Measurements from ENCODE around the gene TMEM19.
A peak's percentile ranks its signal among the peaks of the same experiment; 100 is the strongest.

TMEM19 gene

DNA sequence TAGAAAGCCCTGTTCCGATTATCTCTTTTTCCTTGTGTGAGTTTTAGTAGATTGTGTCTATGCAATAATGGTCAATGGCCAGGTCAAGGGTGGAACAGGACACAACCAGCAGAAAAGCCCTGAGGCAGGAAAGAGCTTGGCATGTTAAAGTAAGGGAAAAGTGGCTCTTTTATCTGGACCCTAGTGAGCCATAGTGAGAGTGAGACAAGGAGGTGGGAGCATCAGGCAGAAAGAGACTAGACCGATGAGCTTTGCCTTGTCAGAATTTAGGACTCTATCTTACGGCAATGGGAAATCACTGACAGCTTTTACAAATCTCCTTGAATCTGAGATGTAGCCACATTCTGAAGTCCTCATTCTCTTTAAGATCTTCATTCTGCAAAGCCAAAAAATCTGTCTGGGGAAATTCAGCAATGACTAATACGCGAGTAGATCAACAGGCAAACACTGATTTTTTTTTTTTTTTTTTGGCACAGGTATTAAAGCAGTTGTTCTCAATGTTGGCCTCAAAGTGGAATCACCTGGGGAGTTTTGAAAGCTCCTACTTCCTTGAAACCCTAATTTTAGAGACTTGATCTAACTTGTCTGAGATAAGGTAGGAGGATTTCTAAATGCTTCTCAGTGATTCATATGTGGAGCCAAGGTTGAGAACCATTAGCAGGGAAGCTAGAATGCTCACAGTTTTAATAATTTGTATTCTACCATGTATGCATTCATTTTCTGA, 33.9 kb downstream of the TMEM19 start:
- Histone ChIP-seq H3K4me3 (ENCODE audit: severe bottlenecking) (no peak overlapping the region), H3K9me3 (ENCODE audit: severe bottlenecking) (no peaks in the 10 kb centered on the region), H3K36me3 (ENCODE audit: low read depth) (no peaks in the 10 kb centered on the region), H3K27me3 (ENCODE audit: insufficient read depth, poor library complexity, severe bottlenecking) (no peaks in the 10 kb centered on the region), H3K4me1 (ENCODE audit: insufficient read depth, poor library complexity, severe bottlenecking) (peaks cover 15% of the 10 kb centered on the region), H3K27ac (ENCODE audit: poor library complexity, severe bottlenecking) (peak overlapping the region; percentile 69)
- ATAC-seq (ENCODE audit: low read depth) (peak; percentile 96), DNase-seq (ENCODE audit: low spot score) (no peak)
- TF ChIP-seq, protein P1, sequence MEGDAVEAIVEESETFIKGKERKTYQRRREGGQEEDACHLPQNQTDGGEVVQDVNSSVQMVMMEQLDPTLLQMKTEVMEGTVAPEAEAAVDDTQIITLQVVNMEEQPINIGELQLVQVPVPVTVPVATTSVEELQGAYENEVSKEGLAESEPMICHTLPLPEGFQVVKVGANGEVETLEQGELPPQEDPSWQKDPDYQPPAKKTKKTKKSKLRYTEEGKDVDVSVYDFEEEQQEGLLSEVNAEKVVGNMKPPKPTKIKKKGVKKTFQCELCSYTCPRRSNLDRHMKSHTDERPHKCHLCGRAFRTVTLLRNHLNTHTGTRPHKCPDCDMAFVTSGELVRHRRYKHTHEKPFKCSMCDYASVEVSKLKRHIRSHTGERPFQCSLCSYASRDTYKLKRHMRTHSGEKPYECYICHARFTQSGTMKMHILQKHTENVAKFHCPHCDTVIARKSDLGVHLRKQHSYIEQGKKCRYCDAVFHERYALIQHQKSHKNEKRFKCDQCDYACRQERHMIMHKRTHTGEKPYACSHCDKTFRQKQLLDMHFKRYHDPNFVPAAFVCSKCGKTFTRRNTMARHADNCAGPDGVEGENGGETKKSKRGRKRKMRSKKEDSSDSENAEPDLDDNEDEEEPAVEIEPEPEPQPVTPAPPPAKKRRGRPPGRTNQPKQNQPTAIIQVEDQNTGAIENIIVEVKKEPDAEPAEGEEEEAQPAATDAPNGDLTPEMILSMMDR (IDR thresholded peaks at IDR 0.05; ENCODE audit: poor library complexity, severe bottlenecking): no peak

DNA sequence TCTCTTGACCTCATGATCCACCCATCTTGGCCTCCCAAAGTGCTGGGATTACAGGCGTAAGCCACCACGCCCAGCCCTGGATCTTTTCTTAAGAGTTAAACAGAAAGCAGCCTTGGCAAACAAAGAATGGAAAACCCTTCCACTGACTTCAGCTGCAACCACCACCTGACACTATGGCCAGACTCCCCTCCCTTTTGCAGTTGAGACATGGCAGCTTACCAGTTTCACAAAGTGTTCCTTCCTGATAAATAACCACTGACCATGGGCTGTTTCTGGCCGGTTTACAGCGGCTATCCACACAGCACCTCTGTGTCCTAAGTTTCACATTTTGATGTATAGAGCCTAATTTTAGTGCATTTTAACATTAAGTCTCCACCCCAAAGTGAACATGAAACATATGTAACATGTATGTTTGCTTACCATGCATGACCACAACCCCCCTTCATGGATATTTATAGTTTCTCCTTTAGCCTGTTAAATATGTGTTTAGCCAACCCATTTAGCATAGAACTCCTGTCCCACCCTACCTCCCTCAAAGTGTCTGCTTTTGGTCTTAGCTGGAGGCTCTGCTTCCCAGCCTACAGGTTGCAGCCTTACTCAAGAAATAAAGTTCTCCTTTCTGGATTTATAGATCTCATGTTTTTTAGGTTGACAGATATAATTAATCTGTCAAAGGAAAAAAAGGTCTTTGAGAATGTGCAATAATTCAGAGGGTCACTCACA, 36.1 kb downstream of the TMEM19 start:
- Histone ChIP-seq H3K9me3 (ENCODE audit: severe bottlenecking) (no peaks in the 10 kb centered on the region), H3K36me3 (ENCODE audit: low read depth) (no peaks in the 10 kb centered on the region), H3K27ac (ENCODE audit: poor library complexity, severe bottlenecking) (no peak overlapping the region), H3K4me3 (ENCODE audit: severe bottlenecking) (no peak overlapping the region), H3K4me1 (ENCODE audit: insufficient read depth, poor library complexity, severe bottlenecking) (peaks cover 15% of the 10 kb centered on the region), H3K27me3 (ENCODE audit: insufficient read depth, poor library complexity, severe bottlenecking) (no peaks in the 10 kb centered on the region)
- DNase-seq (ENCODE audit: low spot score) (no peak), ATAC-seq (ENCODE audit: low read depth) (no peak)
- TF ChIP-seq, protein P1 (IDR thresholded peaks at IDR 0.05; ENCODE audit: poor library complexity, severe bottlenecking): no peak

DNA sequence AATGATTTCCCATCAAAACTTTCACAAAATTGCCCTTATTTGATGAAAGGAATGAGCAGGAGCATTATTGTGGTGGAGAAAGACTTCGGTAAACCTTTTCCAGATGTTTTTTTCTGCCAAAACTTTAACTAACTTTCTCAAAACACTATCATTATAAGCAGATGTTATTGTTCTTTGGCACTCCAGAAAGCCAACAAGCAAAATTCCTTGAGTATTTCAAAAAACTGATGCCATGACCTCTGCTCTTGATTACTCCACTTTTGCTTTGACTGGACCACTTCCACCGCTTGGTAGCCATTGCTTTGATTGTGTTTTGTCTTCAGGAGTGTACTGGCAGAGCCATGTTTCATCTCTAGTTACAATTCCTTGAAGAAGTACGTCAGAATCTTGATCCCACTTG, 39.1 kb downstream of the TMEM19 start:
- no peak overlapping the region for H3K4me3 ChIP-seq (ENCODE audit: severe bottlenecking)
- H3K36me3 ChIP-seq (ENCODE audit: low read depth): no peaks in the 10 kb centered on the region
- no peaks in the 10 kb centered on the region for H3K27me3 ChIP-seq (ENCODE audit: insufficient read depth, poor library complexity, severe bottlenecking)
- no peaks in the 10 kb centered on the region for H3K9me3 ChIP-seq (ENCODE audit: severe bottlenecking)
- H3K4me1 ChIP-seq (ENCODE audit: insufficient read depth, poor library complexity, severe bottlenecking): peaks cover 9% of the 10 kb centered on the region
- no peak for ATAC-seq (ENCODE audit: low read depth)
- H3K27ac ChIP-seq (ENCODE audit: poor library complexity, severe bottlenecking): no peak overlapping the region
- TF ChIP-seq, protein P1 (IDR thresholded peaks at IDR 0.05; ENCODE audit: poor library complexity, severe bottlenecking): no peak
- no peak for DNase-seq (ENCODE audit: low spot score)

DNA sequence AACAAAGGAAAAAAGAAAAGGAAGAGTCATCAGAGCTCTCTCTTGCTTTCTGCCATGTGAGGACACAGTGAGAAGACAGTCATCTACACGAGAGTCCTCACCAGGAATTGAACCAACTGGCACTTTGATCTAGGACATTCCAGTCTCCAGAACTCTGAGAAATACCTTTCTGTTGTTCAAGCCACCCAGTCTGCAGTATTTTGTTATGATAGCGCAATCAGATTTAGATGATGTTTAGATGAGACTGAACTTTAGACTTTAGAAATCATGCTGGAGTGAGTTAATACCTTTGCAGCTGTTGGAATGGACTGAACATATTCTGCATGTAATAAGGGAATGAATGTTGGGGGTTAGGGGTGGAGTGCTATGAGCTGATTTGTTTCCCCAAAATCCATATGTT, 40.7 kb downstream of the TMEM19 start:
- TF ChIP-seq, protein P1 (IDR thresholded peaks at IDR 0.05; ENCODE audit: poor library complexity, severe bottlenecking): no peak
- Histone ChIP-seq H3K27me3 (ENCODE audit: insufficient read depth, poor library complexity, severe bottlenecking) (no peaks in the 10 kb centered on the region), H3K36me3 (ENCODE audit: low read depth) (no peaks in the 10 kb centered on the region), H3K4me3 (ENCODE audit: severe bottlenecking) (no peak overlapping the region), H3K27ac (ENCODE audit: poor library complexity, severe bottlenecking) (no peak overlapping the region), H3K4me1 (ENCODE audit: insufficient read depth, poor library complexity, severe bottlenecking) (peaks cover 3% of the 10 kb centered on the region), H3K9me3 (ENCODE audit: severe bottlenecking) (no peaks in the 10 kb centered on the region)
- ATAC-seq (ENCODE audit: low read depth): no peak
- no peak for DNase-seq (ENCODE audit: low spot score)

DNA sequence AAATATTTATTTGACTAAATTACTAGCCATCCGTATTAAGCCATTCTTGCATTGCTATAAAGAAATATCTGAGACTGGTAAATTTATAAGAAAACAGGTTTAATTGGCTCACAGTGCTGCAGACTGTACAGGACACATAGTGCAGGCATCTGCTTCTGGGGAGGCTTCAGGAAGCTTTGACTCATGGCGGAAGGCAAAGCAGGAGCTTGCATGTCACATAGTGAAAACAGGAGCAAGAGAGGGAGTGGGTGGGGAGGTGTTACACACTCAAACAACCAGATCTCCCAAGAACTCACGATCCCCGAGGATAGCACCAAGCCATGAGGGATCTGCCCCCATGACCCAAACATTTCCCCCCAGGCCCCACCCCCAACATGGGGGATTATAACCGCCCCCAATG, 42.1 kb downstream of the TMEM19 start:
- TF ChIP-seq, protein P1 (IDR thresholded peaks at IDR 0.05; ENCODE audit: poor library complexity, severe bottlenecking): no peak
- Histone ChIP-seq H3K27ac (ENCODE audit: poor library complexity, severe bottlenecking) (no peak overlapping the region), H3K27me3 (ENCODE audit: insufficient read depth, poor library complexity, severe bottlenecking) (no peaks in the 10 kb centered on the region), H3K36me3 (ENCODE audit: low read depth) (no peaks in the 10 kb centered on the region), H3K9me3 (ENCODE audit: severe bottlenecking) (no peaks in the 10 kb centered on the region), H3K4me3 (ENCODE audit: severe bottlenecking) (no peak overlapping the region), H3K4me1 (ENCODE audit: insufficient read depth, poor library complexity, severe bottlenecking) (peaks cover 3% of the 10 kb centered on the region)
- DNase-seq (ENCODE audit: low spot score) (no peak), ATAC-seq (ENCODE audit: low read depth) (no peak)

Measured in RWPE2 (cell line).